NK-92 treated with Interleukin-12 subunit alpha and Interleukin-12 subunit beta, amount 100 ng/mL, for 24 hours (cell line): ENCODE data around the gene SPA17.

Source experiments
- DNase-seq: peaks from one replicate; lab custom pipeline; 2025; lab: John Stamatoyannopoulos, UW

Gene SPA17

GRCh38 chr11:124673333-124674167 is at the start of gene SPA17, which contains the start of gene SIAE:
TSS of gene SPA17 (plus strand) at chr11:124673904. CDS start at chr11:124675265, 1,361 bp downstream.
TSS of gene SIAE (minus strand) at chr11:124673739. CDS start at chr11:124673708, 31 bp downstream.
- peak; percentile 82 for DNase-seq

- no peak for DNase-seq
Measured at GRCh38 chr11:124625504-124626168, 48.1 kb upstream of the SPA17 start.

- no peak for DNase-seq
Measured at GRCh38 chr11:124627546-124627945, 46.2 kb upstream of the SPA17 start.

DNA sequence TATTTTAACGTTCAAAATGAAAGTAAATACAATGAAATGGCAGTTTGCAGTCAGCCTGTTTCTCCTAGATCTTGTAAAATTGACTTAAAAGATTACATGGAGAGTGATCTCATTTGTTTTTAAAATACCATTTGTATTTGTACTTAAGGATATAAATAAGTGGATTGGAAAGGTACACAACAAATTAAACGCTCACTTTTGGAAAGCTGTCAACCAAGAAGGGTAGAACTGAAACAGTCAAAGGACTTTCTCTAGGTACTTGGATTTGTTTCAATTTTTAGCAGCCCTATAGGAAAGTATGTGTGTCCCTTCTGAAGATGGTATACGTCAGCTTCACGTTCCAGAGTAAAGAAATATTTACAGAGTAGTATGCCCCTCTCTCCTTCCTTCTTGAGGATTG is 43.7 kb upstream of the SPA17 start:
- DNase-seq, result no peak

- no peak for DNase-seq
Measured at GRCh38 chr11:124633355-124633754, 40.3 kb upstream of the SPA17 start.

- DNase-seq, result no peak
Measured at GRCh38 chr11:124635932-124636331, 37.8 kb upstream of the SPA17 start.

- no peak for DNase-seq
Measured at GRCh38 chr11:124638500-124638899, 35.2 kb upstream of the SPA17 start.

DNA sequence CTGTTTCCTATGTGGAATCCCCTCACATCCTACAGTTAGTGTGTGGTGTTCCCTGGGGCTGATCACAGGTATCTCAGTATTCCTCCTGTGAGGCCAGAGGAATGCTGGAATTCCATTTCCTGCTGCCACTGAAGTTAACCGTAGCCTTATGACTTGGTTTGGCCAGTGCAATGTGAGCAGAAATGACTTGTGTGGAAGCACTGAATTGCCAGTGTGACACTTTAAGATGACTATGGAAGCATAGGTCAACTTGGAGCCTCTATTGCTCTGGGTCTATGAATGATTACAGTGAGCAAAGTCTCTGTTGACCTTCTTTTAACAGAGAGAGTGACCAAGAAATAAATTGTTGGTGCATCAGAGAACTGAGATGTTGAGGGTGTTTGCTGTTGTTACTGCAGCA is 34.5 kb upstream of the SPA17 start:
- no peak for DNase-seq

DNA sequence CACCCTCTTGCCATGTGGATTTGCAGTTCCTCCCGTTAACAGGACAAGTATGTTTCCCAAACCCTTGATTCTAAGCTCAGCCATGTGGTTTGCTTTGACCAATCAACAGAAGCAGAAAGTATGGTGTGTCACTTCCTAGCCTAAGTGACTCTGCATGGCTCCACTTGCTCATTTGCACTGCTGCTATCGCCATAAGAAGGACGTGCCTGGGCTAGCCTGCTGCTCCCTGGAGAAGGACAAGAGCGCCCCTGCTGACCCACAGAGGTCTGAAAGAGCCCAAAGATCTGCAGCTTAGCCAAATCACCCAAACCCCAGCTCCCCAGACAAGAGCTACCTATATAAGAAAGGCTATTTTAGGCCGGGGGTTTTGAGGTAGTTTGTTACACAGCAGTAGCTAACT is 33.0 kb upstream of the SPA17 start:
- DNase-seq, result no peak

- DNase-seq, result no peak
Measured at GRCh38 chr11:124642628-124643027, 31.1 kb upstream of the SPA17 start.

- DNase-seq, result no peak
Measured at GRCh38 chr11:124643042-124643604, 30.6 kb upstream of the SPA17 start.

DNA sequence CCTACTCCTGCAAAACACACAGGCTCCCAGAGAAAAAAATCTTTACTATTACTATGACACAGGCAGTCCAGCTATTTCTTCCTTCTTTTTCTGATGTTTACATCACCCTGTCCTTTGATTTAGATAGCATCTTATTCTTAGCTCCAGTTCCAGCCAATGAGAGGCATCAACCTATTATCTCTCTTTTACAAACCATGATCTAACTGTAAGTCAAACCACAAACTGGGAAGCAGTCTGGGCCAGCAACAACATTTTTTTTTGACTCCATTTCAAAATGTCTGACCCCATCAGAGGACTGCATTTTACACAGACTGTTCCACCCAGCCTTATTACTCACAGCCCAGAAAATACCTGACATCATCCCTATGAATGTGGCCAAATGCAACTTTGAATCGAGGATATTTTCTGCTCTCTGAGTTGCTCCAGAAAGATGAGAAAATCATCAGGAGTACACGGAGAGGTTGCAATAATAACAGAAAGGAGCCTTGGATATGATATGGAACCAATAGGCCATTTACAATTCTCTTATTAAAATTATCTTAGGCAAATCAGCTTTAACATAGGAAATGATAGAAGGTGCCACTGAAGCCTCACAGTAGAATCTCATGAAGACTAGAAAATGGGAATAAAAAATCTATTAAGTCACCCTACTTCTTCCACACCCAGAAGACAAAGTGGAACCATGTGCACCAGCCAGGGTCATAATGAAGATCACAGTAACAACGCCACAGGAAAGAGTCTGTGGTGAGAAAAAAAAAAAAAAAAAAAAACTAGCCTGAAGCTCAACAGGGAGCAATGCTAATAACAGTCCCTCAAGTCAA is 29.9 kb upstream of the SPA17 start:
- DNase-seq, result no peak

DNA sequence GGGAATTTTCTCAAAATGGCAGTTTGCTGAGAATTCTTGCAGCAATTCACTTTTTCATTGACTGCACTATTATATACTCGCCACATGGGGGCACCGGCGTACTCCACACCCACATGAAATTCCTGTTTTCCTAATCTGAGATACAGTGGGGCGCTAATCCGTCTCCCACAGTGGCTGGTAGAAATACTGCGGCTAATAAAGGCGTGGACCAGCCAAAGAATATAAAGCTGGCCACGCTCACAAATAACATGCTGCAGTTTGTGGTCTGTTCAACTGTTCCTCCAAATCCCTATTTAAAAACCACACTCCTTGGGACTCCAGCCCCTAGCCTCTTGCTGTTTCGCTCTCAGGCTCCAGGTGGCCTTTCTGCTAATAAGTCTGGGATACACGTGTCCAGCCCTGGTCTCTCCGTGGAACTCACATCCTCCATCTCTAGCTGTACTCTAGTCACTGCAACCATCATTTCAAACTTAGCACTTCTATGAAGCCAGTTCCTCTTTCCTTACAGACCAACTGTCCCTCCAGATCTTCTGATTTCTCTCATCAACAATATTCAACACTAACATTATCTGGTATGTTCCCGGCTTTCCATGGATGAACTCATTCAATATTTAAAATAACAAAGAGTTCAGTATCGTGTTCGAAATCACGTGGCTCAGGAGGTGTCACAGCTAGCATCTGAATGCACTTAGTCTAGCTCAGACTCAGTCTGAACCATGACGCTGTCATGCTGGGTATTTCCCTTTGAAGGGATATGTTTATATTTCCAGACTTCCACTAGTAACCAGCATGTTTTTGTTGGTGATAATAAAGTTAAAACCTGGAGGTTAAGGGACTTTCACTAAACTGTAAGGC is 29.1 kb upstream of the SPA17 start:
- no peak for DNase-seq

DNA sequence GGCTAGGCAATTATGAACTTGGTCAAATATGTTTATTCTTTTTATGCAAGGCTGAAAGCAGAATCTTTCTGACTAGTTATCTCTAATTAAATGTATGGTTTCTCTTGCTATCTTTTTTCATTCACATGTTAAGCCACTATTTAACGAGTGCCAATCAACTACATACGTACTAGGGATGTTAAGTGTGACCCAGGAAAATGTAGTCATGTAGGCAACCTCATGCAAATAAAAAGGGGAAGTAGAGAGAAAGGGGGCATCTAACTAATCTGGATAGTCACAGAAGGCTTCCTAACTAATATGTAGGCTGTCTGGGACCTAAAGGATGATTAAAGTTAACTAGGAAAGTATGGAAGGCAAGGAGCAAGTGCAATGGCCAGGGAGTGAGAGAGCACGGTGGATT is 27.6 kb upstream of the SPA17 start:
- DNase-seq, result no peak

DNA sequence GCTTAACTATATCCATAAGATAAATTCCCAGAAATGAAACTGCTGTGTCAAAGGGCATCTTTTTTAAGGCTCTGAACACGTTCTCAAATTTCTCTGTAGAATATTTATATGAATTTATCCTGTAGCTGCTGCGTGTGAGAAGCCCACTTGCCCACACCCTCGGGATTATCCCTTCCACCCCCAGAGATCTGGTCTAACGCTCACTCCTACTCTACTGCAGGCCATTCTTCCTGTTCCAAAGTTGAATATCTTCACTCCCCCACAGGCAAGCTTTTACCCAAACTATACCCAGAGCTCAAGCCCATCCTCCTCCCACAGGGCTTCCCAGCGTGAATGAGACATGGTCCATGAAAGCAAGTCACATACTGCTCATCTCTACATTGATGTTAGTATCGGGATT is 25.1 kb upstream of the SPA17 start:
- no peak for DNase-seq

DNA sequence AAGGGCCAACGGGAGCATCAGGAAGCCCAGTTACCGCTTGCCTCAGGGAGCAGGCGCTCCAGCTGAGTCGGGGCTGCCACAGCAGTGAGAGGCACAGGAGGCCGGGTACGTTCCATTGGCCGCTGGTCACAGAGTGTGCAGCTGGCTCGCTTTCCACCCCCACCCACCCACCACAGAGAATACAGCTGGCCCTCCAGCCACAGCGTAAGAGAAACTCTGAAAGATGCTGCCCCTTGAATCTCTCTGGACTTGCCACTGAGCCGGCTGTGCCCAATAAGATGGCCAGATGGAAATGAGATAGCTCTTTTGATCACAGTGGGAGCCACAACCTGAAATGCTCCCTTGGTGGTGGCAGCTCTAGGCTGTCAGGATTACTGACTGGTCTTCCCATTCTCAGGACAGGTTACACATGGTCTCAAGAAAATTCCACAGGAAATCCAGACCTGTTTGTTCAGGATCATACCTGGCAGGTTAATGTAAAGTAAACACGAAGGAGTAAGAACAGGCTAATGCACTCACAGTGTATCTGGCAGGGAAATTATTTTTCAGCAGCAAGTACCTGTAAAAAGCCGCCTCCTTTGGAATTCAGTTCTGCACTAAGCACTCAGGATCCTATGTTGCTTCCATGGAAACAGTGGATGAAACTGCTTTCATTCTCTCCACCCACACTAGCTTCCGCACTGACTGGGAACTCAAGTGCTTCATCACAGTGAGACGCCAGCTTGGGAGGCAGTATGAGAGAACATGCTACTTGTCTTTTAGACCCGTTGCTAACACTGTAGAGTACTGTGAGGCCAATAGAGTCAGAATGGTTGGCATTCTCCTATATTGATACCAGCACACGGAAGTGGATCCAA is 16.7 kb upstream of the SPA17 start:
- no peak for DNase-seq

- no peak for DNase-seq
Measured at GRCh38 chr11:124657904-124658303, 15.8 kb upstream of the SPA17 start.

DNA sequence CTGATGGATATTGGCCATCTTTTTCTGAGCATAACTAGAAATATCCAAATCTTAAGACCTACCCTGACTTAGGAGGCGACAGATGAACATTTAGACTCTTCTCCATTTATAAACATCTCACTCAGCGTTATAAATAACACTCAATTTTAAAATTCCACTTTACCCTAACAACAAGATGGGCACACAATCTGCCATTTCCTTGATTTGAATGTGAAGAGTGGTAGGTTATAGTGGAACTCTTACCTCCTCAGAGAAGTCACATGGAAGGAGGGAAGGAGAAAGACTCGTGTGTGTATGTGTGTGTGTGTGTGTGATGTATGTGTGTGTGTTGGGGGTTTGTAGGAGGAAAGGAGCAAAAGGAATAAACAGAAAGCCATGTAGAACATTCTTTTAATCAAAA is 15.2 kb upstream of the SPA17 start:
- no peak for DNase-seq

DNA sequence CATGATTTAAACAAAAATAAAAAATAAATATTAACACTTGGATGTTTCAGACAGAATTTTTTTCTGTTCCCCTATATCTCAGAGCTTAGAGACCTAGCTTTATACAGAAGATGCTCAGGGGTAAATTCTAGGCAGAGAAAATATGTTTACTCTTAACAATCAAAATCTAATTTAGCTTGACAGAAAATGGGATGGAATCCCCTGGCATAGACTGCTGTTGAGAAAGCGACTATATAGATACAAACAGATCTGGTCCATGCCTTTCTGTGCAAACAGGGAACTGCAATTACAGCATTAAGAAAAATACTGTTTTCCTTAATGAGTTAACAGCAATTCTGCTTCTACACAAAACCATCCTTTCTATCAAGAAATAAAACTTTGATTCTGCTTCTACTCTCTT is 14.7 kb upstream of the SPA17 start:
- no peak for DNase-seq

DNA sequence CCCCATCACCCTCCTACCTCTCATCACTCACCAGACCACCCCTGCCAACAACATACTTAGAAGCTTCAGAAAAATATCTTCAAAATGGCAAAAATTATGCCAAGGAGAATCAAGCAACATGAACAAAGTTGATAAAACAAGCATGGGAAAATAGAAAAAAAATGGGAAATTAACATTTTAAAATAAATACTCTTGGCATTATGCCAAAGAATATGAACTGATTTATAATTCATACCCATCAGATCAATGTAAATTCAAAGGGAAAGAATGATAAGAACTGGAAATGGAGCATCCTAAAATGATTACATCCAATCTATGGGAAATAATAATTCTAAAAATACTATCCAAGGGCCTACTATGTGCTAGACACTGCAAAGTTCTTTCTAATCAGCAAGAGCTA is 12.2 kb upstream of the SPA17 start:
- no peak for DNase-seq
